ENCODE measurements around the gene ARHGAP5.

- TF ChIP-seq, protein P1, sequence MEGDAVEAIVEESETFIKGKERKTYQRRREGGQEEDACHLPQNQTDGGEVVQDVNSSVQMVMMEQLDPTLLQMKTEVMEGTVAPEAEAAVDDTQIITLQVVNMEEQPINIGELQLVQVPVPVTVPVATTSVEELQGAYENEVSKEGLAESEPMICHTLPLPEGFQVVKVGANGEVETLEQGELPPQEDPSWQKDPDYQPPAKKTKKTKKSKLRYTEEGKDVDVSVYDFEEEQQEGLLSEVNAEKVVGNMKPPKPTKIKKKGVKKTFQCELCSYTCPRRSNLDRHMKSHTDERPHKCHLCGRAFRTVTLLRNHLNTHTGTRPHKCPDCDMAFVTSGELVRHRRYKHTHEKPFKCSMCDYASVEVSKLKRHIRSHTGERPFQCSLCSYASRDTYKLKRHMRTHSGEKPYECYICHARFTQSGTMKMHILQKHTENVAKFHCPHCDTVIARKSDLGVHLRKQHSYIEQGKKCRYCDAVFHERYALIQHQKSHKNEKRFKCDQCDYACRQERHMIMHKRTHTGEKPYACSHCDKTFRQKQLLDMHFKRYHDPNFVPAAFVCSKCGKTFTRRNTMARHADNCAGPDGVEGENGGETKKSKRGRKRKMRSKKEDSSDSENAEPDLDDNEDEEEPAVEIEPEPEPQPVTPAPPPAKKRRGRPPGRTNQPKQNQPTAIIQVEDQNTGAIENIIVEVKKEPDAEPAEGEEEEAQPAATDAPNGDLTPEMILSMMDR (IDR thresholded peaks at IDR 0.05; ENCODE audit: insufficient read depth, low read depth, low read length), result no peak
- TF ChIP-seq EZH2 (IDR thresholded peaks at IDR 0.05; ENCODE audit: insufficient read depth, low read length), result no peak
Observed at GRCh38 chr14:32193532-32193931, 116.4 kb downstream of the ARHGAP5 start.
